ENCODE data around the gene GAPDH.

DNA sequence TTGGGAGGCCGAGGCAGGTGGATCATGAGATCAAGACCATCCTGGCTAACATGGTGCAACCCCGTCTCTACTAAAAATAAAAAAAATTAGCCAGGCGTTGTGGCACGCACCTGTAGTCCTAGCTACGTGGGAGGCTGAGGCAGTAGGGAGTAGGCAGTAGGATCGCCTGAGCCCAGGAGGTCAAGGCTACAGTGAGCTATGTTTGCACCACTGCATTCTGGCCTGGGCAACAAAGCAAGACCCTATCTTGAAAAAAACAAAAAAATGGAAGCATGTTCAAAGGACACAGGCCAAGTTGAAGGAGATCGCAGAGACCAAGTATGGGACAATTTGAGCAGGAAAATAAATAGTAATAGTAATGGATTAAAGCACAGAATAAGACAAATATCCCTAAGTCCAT, 26.2 kb upstream of the GAPDH start:
- TF ChIP-seq POLR2A (IDR thresholded peaks at IDR 0.05; ENCODE audit: low read depth, low read length) = no peak
- TF ChIP-seq EP300 (IDR thresholded peaks at IDR 0.05; ENCODE audit: borderline replicate concordance in 1 of 2, control insufficient read depth in 1 of 2, low read depth in 2 of 2, low read length in 2 of 2) = no peak
- no peak for TF ChIP-seq JUND (IDR thresholded peaks at IDR 0.05; ENCODE audit: low read depth, low read length)
- TF ChIP-seq NBN (IDR thresholded peaks at IDR 0.05) = no peak
- no peak for TF ChIP-seq SMC3 (IDR thresholded peaks at IDR 0.05; ENCODE audit: borderline replicate concordance, low read length)
- no peak for TF ChIP-seq POLR2AphosphoS2 (IDR thresholded peaks at IDR 0.05; ENCODE audit: low read depth, low read length)
- TF ChIP-seq SUZ12 (IDR thresholded peaks at IDR 0.05; ENCODE audit: unreplicated experiment) = no peak
- TF ChIP-seq, protein P1, sequence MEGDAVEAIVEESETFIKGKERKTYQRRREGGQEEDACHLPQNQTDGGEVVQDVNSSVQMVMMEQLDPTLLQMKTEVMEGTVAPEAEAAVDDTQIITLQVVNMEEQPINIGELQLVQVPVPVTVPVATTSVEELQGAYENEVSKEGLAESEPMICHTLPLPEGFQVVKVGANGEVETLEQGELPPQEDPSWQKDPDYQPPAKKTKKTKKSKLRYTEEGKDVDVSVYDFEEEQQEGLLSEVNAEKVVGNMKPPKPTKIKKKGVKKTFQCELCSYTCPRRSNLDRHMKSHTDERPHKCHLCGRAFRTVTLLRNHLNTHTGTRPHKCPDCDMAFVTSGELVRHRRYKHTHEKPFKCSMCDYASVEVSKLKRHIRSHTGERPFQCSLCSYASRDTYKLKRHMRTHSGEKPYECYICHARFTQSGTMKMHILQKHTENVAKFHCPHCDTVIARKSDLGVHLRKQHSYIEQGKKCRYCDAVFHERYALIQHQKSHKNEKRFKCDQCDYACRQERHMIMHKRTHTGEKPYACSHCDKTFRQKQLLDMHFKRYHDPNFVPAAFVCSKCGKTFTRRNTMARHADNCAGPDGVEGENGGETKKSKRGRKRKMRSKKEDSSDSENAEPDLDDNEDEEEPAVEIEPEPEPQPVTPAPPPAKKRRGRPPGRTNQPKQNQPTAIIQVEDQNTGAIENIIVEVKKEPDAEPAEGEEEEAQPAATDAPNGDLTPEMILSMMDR (IDR thresholded peaks at IDR 0.05 in 2 of 3, conservative IDR thresholded peaks at IDR 0.05 in 1 of 3; ENCODE audit: control insufficient read depth in 2 of 3, extremely low read depth in 1 of 3, insufficient read depth in 1 of 3, low read depth in 3 of 3, low read length in 3 of 3) = no peak
- no peak for TF ChIP-seq TBL1XR1 (IDR thresholded peaks at IDR 0.05; ENCODE audit: low read depth, low read length)
- TF ChIP-seq, protein P2, sequence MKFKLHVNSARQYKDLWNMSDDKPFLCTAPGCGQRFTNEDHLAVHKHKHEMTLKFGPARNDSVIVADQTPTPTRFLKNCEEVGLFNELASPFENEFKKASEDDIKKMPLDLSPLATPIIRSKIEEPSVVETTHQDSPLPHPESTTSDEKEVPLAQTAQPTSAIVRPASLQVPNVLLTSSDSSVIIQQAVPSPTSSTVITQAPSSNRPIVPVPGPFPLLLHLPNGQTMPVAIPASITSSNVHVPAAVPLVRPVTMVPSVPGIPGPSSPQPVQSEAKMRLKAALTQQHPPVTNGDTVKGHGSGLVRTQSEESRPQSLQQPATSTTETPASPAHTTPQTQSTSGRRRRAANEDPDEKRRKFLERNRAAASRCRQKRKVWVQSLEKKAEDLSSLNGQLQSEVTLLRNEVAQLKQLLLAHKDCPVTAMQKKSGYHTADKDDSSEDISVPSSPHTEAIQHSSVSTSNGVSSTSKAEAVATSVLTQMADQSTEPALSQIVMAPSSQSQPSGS (IDR thresholded peaks at IDR 0.05; ENCODE audit: low read length) = no peak
- no peak for TF ChIP-seq ZSCAN29 (IDR thresholded peaks at IDR 0.05)
- TF ChIP-seq YY1 (IDR thresholded peaks at IDR 0.05; ENCODE audit: low read depth, low read length) = no peak
- TF ChIP-seq DPF2 (IDR thresholded peaks at IDR 0.05) = no peak
- TF ChIP-seq, protein P3, sequence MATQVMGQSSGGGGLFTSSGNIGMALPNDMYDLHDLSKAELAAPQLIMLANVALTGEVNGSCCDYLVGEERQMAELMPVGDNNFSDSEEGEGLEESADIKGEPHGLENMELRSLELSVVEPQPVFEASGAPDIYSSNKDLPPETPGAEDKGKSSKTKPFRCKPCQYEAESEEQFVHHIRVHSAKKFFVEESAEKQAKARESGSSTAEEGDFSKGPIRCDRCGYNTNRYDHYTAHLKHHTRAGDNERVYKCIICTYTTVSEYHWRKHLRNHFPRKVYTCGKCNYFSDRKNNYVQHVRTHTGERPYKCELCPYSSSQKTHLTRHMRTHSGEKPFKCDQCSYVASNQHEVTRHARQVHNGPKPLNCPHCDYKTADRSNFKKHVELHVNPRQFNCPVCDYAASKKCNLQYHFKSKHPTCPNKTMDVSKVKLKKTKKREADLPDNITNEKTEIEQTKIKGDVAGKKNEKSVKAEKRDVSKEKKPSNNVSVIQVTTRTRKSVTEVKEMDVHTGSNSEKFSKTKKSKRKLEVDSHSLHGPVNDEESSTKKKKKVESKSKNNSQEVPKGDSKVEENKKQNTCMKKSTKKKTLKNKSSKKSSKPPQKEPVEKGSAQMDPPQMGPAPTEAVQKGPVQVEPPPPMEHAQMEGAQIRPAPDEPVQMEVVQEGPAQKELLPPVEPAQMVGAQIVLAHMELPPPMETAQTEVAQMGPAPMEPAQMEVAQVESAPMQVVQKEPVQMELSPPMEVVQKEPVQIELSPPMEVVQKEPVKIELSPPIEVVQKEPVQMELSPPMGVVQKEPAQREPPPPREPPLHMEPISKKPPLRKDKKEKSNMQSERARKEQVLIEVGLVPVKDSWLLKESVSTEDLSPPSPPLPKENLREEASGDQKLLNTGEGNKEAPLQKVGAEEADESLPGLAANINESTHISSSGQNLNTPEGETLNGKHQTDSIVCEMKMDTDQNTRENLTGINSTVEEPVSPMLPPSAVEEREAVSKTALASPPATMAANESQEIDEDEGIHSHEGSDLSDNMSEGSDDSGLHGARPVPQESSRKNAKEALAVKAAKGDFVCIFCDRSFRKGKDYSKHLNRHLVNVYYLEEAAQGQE (IDR thresholded peaks at IDR 0.05; ENCODE audit: low read depth, low read length) = no peak
